OCI-LY7 (cell line): ENCODE results near the gene STAP2. TPM values are rescaled to one million over a fixed set of nuclear protein-coding genes. Genes with fewer than 3 reads are reported as not detected.

ENCODE experiments used
- BruUV-seq: library from RNA; stranded (reverse); fragments of 400-500 nt; replicated peaks from 2 replicates; lab custom pipeline; 2021; lab: Mats Ljungman, UMichigan
- CTCF ChIA-PET: fragments of 300-600 bp; sonication (Branson Sonifier 250); formaldehyde crosslinking; loops from one replicate; lab custom pipeline; 2022; ENCODE audit warnings: antibody characterized with exemption; ENCODE audit not compliant: unreplicated experiment; lab: Charles Lee
- POLR2A ChIA-PET: fragments of 300-600 bp; sonication (Branson Sonifier 250); formaldehyde crosslinking; loops from one replicate; lab custom pipeline; 2022; ENCODE audit warnings: antibody characterized with exemption; lab: Charles Lee
- DNase-seq: peaks from one replicate; pipeline ENCODE4 v3.0.0-alpha.2; 2015; ENCODE audit warnings: low spot score
- H2AFZ ChIP-seq: fragments of 200-600 bp; sonication (generic), shearing (Covaris generic); 2 replicates; pipeline ENCODE4 v1.6.1; 2014; ENCODE audit warnings: mild to moderate bottlenecking, antibody characterized with exemption, low read length, moderate library complexity
- H3K27ac ChIP-seq: fragments of 200-600 bp; sonication (generic); 2 replicates; pipeline ENCODE4 v1.5.1; 2014; ENCODE audit warnings: mixed run types, low read depth, mild to moderate bottlenecking, moderate library complexity, low read length, inconsistent platforms; ENCODE audit not compliant: poor library complexity, severe bottlenecking
- H3K36me3 ChIP-seq: fragments of 200-600 bp; sonication (generic); 2 replicates; pipeline ENCODE4 v1.6.1; 2014; ENCODE audit warnings: mild to moderate bottlenecking, antibody characterized with exemption, low read length, moderate library complexity, mixed read lengths; ENCODE audit not compliant: insufficient read depth
- H3K4me1 ChIP-seq: fragments of 200-600 bp; sonication (generic); 2 replicates; pipeline ENCODE4 v1.5.1; 2014; ENCODE audit warnings: mild to moderate bottlenecking, low read length; ENCODE audit not compliant: insufficient read depth, poor library complexity, severe bottlenecking
- H3K4me2 ChIP-seq: fragments of 200-600 bp; sonication (generic); 2 replicates; pipeline ENCODE4 v1.6.1; 2014; ENCODE audit warnings: mild to moderate bottlenecking, low read length
- H3K4me3 ChIP-seq: fragments of 200-600 bp; sonication (generic); 2 replicates; pipeline ENCODE4 v1.5.1; 2014; ENCODE audit warnings: mild to moderate bottlenecking, low read depth, low read length; ENCODE audit not compliant: poor library complexity, severe bottlenecking
- H3K79me2 ChIP-seq: fragments of 200-600 bp; sonication (generic); 2 replicates; pipeline ENCODE4 v1.6.1; 2016; ENCODE audit warnings: low read depth, mild to moderate bottlenecking, low read length, moderate library complexity, mixed read lengths; ENCODE audit not compliant: insufficient read depth
- H3K9me2 ChIP-seq: fragments of 200-600 bp; sonication (generic); 2 replicates; pipeline ENCODE4 v1.6.1; 2016; ENCODE audit warnings: mild to moderate bottlenecking, low read length, mixed read lengths; ENCODE audit not compliant: insufficient read depth
- H3K9me3 ChIP-seq: fragments of 200-600 bp; sonication (generic); 2 replicates; pipeline ENCODE4 v1.6.1; 2014; ENCODE audit warnings: mild to moderate bottlenecking, mixed run types, low read length, mixed read lengths
- H4K20me1 ChIP-seq: fragments of 200-600 bp; sonication (generic); 2 replicates; pipeline ENCODE4 v1.6.1; 2014; ENCODE audit warnings: mild to moderate bottlenecking, antibody characterized with exemption, low read length, moderate library complexity, mixed read lengths; ENCODE audit not compliant: insufficient read depth
- CTCF ChIP-seq: fragments of 200-600 bp; sonication (generic); conservative IDR thresholded peaks from 2 replicates; pipeline ENCODE4 v1.5.1; 2014; ENCODE audit warnings: mild to moderate bottlenecking, antibody characterized with exemption, low read length, moderate library complexity, mixed read lengths
- EZH2phosphoT487 ChIP-seq: fragments of 200-600 bp; sonication (generic); IDR thresholded peaks from 2 replicates; pipeline ENCODE4 v1.6.1; 2018; ENCODE audit warnings: low read depth, borderline replicate concordance, mild to moderate bottlenecking, mixed run types, antibody characterized with exemption, low read length, moderate library complexity, mixed read lengths
- intact Hi-C: fragments of 100-400 bp; cut with micrococcal nuclease; formaldehyde crosslinking; loops from one replicate; pipeline ENCODE4 v1.10.0; 2022; ENCODE audit not compliant: unreplicated experiment
- total RNA-seq, 2 experiments: library from RNA; depleted of rRNA in 1 of 2; stranded (reverse); fragments of >200 nt in 1 of 2; shearing (Covaris generic) in 1 of 2; gene quantifications; 2 replicates each; pipeline ENCODE4 v1.2.3, GENCODE V29; 2014 to 2022

Gene STAP2
- total RNA-seq, 2 experiments from 2014 or later, result 1.2 to 1.3 TPM

- Histone ChIP-seq H4K20me1 (peaks cover 12% of the 10 kb centered on the region), H2AFZ (no peak overlapping the region), H3K4me2 (peak overlapping the region; percentile 92; the same call in 1 of the 2 replicates), H3K4me1 (peaks cover 55% of the 10 kb centered on the region), H3K9me2 (no peaks in the 10 kb centered on the region), H3K36me3 (peaks cover 3% of the 10 kb centered on the region; the same call in 1 of the 2 replicates), H3K27ac (no peak overlapping the region), H3K4me3 (no peak overlapping the region), H3K79me2 (peaks cover 13% of the 10 kb centered on the region; the same call in 1 of the 2 replicates), H3K9me3 (no peaks in the 10 kb centered on the region)
- no TSS peak for BruUV-seq
- ChIA-PET POLR2A (interaction anchor here (1.5 kb wide), 1 partner anchor 28 kb away, joined by 3 read pairs; the partner anchor contains the start of gene MPND), CTCF (no interaction called here)
- intact Hi-C loops, result no loop called here
- no peak for DNase-seq
- TF ChIP-seq EZH2phosphoT487, result no peak
- no peak for TF ChIP-seq CTCF
These were observed 32.9 kb upstream of the STAP2 start for GRCh38 chr19:4371247-4372164.

GRCh38 chr19:4370418-4371041 is 31.9 kb upstream of the STAP2 start:
- TF ChIP-seq EZH2phosphoT487 (no peak), CTCF (no peak)
- no peak for DNase-seq
- Histone ChIP-seq H3K4me1 (peaks cover 45% of the 10 kb centered on the region), H3K27ac (no peak overlapping the region), H3K9me3 (no peaks in the 10 kb centered on the region), H2AFZ (no peak overlapping the region), H3K9me2 (no peaks in the 10 kb centered on the region), H4K20me1 (peaks cover 10% of the 10 kb centered on the region), H3K79me2 (peaks cover 13% of the 10 kb centered on the region; the same call in 1 of the 2 replicates), H3K4me3 (peak overlapping the region; percentile 61), H3K36me3 (peaks cover 13% of the 10 kb centered on the region), H3K4me2 (peak overlapping the region; percentile 92)
- POLR2A ChIA-PET, result interaction anchor here (1.5 kb wide), 1 partner anchor 27 kb away, joined by 3 read pairs; the partner anchor contains the start of gene MPND
- intact Hi-C loops, result no loop called here
- CTCF ChIA-PET, result no interaction called here
- BruUV-seq, result no TSS peak
